HG03571 (cell line): ENCODE results near the gene SCNM1.
"Not testable (repeated sequence)": the region's sequence is repeated elsewhere in the genome, so short reads cannot be mapped to it uniquely, and the experiment has no call there.

Source experiments
- ATAC-seq: cut with Tn5 transposase; IDR thresholded peaks from one replicate; pipeline ENCODE4 v1.9.1; 2021; ENCODE audit not compliant: unreplicated experiment

SCNM1 gene

DNA sequence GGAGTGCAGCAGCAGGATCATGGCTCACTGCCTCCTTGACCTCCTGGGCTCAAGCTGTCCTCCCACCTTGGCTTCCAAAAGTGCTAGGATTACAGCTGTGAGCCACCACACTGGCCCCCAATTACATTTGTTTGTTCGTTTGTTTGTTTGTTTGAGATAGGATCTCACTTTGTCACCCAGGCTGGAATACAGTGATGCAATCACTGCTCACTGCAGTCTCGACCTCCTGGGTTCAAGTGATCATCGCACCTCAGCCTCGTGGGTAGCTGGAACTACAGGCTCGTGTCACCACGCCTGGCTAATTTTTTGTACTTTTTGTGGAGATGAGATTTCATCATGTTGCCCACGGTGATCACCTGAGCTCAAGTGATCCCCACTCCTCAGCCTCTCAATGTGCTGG lies 26.1 kb downstream of the SCNM1 start:
- ATAC-seq, result no peak

DNA sequence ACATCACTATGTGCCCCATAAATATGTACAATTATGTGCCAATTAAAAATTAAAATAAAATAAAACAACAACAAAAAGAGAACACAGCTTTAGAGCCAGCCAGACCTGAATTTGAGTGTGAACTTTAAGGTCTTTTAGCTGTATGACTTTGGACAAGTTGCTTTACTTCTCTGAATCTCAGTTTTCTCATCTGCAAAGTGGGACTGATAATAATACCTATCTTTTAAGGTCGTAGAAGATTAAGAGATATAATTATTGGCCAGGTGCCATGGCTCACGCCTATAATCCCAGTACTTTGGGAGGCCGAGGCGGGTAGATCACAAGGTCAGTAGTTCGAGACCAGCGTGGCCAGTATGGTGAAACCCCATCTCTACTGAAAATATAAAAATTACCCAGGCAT lies 27.4 kb downstream of the SCNM1 start:
- ATAC-seq, result no peak

DNA sequence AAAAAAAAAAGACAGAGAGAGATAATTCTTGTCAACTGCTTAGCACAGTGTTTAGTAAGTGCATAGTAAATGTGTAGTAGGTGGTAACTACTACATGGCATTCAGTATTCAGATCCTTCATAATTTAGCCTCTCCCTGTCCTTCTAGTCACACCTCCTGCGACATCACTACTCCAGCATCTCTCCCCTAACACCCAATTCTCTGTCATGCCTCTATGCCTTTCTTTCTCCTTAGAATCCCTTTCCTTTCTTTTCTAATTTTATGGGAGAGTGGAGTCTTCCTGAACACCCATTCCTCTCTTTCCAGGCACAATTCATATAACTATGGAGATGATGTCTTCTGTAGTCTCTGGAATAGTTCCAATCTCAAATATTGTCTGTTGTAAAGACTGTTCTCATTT lies 27.9 kb downstream of the SCNM1 start:
- no peak for ATAC-seq

DNA sequence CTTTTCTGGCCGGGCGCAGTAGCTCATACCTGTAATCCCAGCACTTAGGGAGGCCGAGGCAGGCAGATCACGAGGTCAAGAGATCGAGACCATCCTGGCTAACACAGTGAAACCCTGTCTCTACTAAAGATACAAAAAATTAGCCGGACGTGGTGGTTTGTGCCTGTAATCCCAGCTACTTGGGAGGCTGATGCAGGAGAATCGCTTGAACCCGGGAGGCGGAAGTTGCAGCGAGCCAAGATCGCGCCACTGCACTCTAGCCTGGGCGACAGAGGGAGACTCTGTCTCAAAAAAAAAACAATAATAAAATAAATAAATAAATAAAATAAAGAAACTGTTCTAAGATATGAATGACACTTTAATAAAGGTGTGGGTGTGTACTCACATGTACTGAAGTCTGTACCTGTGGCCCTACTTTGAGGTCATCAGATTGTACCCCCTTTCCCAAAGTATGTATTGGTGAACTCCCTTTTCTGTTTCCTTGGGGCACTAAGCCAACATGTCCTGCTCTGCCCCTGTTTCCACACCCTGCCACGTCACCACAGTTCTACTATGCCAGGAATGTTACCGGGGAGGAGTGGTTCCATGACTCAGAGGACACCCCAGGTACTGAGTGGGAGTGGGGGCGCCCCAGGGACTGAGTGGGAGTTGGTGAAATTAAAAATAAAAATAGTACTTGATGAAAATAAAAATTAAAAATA lies 29.1 kb downstream of the SCNM1 start:
- not testable (repeated sequence) for ATAC-seq

DNA sequence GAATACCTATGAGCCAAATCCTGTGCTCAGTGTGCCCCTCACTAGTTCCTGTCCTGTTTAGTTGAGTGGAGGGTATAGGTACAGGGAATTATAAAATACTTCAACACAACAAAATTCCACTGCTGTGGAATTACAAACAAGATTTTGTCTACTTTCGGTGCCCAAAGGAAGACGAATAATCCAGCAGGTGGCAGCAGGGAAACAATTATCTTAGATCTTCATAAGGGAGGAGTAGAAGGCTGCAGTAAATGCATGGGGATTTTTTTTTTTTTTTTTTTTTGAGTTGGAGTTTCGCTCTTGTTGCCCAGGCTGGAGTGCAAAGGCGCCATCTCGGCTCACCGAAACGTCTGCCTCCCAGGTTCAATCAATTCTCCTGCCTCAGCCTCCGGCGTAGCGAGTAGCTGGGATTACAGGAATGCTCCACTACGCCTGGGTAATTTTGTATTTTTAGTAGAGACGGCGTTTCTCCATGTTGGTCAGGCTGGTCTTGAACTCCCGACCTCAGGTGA lies 30.4 kb downstream of the SCNM1 start:
- ATAC-seq, result no peak

DNA sequence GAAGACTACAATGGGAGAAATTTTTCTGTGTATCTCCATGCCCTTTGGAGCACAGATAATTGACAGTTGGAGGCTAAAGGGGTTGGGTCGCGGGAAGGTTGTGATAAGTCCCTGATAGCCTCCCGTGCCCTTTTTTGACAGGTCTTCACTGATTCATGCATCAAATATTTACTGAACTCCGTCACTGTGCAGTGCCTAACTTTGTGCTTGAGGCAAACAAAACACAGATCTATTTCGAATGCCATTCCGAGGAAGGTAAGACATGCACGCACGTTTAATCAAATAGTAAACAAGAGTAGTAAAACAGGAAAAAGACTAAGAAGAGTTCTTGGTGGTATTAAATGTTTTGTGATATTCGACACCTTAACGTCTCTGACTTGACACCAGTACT lies 31.9 kb downstream of the SCNM1 start:
- ATAC-seq, result no peak

DNA sequence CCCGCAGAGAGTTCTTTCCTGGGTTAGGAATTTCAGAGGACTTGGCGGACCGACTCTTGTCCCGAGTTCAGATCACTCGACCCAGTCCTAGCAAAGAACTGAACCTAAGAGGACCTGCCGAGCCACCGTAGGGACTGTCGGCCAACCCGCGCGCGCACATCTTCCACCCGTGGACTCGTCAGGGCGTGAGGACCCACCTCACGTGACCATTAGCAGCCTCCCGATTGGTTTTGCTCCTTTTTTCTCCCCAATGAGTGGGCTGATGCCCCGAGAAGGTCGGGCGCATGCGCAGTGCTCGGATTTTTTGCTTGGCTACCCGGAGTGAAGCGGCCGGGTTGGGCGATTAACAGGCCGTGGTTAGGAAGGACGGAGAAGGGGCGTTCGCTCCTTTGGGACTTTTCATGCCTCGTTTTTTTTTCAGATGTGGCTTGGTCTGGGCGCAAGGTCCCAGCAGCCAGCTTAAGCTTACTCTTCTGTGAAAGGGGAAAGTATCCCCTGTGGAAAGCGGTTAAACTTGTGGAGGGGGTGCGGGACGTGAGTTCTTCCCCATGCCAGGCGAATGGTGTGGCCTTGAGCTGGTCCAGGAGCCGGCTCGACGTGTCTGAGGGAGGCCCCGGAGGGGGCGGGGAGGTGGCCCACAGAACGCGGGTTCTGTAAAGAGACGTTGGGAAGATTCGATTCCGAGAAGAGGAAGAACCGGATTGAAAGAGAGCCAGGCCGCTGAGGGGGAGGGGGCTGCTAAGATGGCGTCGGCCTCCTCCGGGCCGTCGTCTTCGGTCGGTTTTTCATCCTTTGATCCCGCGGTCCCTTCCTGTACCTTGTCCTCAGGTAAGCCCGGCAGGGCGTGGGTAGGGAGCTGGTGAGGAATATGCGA lies 32.5 kb downstream of the SCNM1 start, which contains the start of gene PIP5K1A:
PIP5K1A (plus strand) TSS at position 299 of the 874 bp plus-strand sequence; CDS start at position 744, 445 bp downstream.
- peak; percentile 75 for ATAC-seq

DNA sequence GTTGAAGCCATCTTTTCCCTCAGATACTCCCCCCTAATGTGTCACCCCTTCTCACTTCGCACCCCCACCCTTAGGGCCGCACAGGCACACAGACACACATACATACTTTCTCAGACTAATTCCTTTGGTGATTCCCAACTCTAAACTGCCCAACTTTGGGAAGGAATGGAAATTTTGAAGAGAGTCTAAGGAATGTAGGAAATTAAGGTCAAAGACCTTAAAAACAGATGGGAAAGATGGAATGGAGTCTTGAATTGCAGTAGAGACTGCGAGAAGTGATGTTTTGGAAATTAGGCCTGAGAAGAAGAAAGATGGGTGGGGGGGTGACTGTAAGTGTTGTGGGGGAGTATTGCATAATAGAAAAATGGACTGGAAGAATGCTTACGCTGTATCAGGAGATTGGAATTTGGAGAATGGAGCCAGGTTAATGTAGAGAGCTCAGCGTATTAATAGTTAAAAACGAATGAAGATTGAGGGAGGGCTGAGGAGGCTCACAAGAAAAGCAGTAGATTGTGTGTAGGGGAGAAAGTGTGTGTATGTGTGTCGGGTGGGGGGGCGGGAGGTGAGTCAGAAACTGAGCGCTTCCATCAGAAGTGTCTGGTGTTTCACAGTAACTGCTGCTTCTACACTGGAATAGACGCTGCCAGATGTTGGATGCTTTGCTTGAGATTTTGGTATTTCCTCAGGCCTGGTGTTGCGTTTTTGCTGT lies 34.1 kb downstream of the SCNM1 start:
- ATAC-seq, result no peak

DNA sequence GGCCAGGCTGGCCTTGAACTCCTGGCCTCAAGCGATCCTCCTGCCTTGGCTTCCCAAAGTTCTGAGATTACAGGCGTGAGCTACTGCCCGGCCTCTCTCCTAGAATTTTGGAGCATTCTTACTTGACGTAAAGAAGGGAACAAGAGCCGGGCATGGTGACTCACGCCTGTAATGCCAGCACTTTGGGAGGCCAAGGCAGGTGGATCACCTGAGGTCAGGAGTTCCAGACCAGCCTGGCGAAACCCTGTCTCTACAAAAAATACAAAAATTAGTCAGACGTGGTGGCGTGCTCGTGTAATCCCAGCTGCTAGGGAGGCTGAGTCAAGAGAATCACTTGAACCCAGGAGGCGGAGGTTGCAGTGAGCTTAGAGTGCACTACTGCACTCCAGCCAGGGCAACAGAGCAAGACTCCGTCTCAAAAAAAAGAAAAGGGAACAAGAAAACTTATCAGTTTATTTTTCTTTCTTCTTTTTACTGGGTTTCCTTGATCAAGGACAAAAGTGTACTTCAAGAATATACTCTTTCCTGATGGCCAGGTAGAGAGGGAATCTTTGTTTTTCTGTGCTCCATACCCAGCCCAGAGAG lies 39.5 kb downstream of the SCNM1 start:
- not testable (repeated sequence) for ATAC-seq

DNA sequence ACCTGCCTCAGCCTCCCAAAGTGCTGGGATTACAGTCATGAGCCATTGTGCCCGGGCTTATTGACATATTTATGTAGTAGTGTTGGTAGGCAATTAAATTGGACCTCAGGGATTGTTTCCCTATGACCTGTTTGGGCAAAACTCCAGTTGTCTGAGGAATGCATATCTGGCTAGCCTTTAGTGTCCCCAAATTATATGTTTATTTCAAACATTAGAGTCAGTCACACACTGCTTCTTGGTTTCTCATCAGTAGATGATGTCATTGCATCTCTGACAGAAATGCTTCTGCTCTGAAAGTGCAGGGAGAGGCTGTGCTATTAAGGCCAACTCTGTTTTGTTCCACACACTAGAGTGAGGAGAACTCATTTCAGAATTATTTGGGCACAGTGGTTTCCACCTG lies 44.9 kb downstream of the SCNM1 start:
- ATAC-seq, result no peak

DNA sequence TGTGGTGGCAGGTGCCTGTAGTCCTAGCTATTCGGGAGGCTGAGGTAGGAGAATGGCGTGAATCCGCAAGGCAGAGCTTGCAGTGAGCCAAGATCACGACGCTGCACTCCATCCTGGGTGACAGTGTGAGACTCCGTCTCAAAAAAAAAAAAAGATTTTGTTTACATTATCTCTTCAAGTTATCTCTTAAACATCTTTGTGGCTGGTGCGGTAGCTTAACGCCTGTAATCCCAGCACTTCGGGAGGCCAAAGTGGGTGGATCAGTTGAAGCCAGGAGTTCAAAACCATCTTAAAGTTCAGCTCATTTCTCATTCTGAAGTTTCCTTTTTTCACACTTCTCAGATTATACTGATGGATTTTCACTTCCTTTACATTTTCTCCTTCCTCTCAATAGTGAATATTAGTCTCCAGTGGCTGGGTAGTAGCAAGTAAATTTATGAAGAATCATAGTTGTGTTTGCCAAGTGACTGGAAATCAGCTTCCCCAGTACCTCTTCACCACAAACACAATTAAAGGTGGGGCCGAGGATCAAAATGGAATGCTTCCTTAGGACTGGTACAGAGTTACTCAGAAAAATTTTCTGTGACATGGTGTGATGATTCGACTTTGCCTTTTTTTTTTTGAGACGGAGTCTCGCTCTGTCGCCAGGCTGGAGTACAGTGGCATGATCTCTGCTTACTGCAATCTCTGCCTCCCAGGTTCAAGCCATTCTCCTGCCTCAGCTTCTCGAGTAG lies 46.2 kb downstream of the SCNM1 start:
- no peak for ATAC-seq

DNA sequence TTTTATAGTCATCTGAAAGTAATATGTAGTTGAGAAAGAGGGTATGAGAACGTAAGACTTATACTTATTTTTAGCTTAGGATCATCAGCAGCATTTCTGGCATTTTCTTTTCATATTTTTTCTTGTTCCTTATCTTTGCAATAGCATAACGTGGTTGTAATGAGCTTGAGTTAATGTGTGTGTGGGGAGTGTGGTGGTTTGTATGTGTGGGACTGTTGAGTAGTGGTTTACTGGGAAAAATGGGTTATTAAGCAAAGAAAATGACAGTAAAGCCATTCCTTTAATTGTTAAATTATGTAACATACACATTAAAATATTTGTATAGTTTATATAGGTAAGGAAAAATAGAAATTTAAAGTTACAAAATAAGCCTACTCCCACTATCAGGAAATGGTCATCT lies 47.6 kb downstream of the SCNM1 start:
- no peak for ATAC-seq
